ENCODE results near the gene TMEM40. TPM values are rescaled to one million over a fixed set of nuclear protein-coding genes. Genes with fewer than 3 reads are reported as not detected.

Gene TMEM40
- total RNA-seq = not detected

DNA sequence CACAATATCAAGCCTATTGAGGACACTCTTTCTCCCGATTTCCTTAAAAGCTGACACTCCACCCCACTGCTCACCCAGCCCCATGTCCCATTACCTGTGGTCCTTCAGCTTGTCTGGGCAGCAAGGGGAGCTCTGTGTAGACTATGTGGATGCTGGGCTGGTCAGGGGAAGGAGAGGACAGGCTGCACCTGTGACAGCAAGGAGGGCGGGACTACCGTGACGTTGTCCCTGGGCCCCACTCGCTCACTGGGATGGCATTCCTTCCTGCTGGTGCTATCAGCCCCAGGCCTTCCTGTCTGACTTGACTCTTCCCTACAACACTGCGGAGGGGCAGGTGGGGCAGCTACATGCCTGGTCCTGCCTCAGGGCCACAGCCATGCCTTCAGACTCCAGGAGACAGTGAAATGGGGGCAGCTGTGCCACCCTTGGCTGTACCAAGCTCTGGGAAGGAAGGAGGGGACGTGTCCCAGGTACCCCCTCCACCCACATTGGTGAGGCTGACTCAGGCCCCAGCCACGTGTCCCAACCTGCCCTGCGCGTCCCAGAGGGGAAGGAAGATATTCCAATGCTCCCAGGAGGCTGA, at the start of gene TMEM40:
Gene TMEM40 (minus strand): TSS at position 163 of the 583 bp plus-strand sequence. CDS start 9,427 bp downstream, outside the sequence.

GRCh38 chr3:12796171-12797123, 37.4 kb upstream of the TMEM40 start, which contains the start of gene CAND2:
Gene CAND2 (plus strand): TSS chr3:12796680. CDS start chr3:12796721, 41 bp downstream.

Other genes starting within 250 kb of the TMEM40 start
- under 1 TPM in 1 of 2 donors, not detected in 1; 0.69 TPM for gene MKRN2OS, start 213.8 kb downstream of the TMEM40 start, total RNA-seq
- gene MKRN2, start 202.2 kb downstream of the TMEM40 start, total RNA-seq = 10 to 100 TPM; 24.8 to 32.0 TPM
- gene RAF1, start 95.1 kb downstream of the TMEM40 start, total RNA-seq = 10 to 100 TPM; 61.9 to 96.6 TPM
- 1 to 10 TPM in 1 of 2 donors, under 1 TPM in 1; 0.67 to 1.7 TPM for gene CAND2, start 37.4 kb upstream of the TMEM40 start, total RNA-seq
- 1,000 to 10,000 TPM in 1 of 2 donors, 100 to 1,000 TPM in 1; 481 to 1,093 TPM for gene RPL32, start 82.3 kb upstream of the TMEM40 start, total RNA-seq

Data from melanocyte of skin (primary cell).